NCI-H526 treated with DMSO at 0.1 percent for 48 hours (cell line): Measurements from ENCODE around the gene B9D1.
A peak's percentile ranks its signal among the peaks of the same experiment; 100 is the strongest.
"Not testable (repeated sequence)": the region's sequence is repeated elsewhere in the genome, so short reads cannot be mapped to it uniquely, and the experiment has no call there.

Experiments used
- DNase-seq: peaks from one replicate; lab custom pipeline; 2025; lab: John Stamatoyannopoulos, UW

The B9D1 gene

GRCh38 chr17:19359151-19359550, 3.4 kb downstream of the B9D1 start:
- no peak for DNase-seq

GRCh38 chr17:19357761-19358160, 4.8 kb downstream of the B9D1 start:
- DNase-seq: no peak

GRCh38 chr17:19357351-19357750, 5.2 kb downstream of the B9D1 start:
- DNase-seq: no peak

- no peak for DNase-seq
Measured at GRCh38 chr17:19354748-19355147, 7.8 kb downstream of the B9D1 start.

- DNase-seq: not testable (repeated sequence)
Measured at GRCh38 chr17:19353401-19353800, 9.1 kb downstream of the B9D1 start.

- DNase-seq: no peak
Measured at GRCh38 chr17:19348806-19349205, 13.7 kb downstream of the B9D1 start.

GRCh38 chr17:19348081-19348650, 14.4 kb downstream of the B9D1 start:
- DNase-seq: no peak

GRCh38 chr17:19347323-19348080, 15.0 kb downstream of the B9D1 start:
- no peak for DNase-seq

- peak; percentile 36 for DNase-seq
Measured at GRCh38 chr17:19346351-19347255, 15.9 kb downstream of the B9D1 start.

- no peak for DNase-seq
Measured at GRCh38 chr17:19345486-19346350, 16.8 kb downstream of the B9D1 start.

GRCh38 chr17:19345067-19345460, 17.5 kb downstream of the B9D1 start:
- no peak for DNase-seq

- DNase-seq: no peak
Measured at GRCh38 chr17:19344311-19345066, 18.0 kb downstream of the B9D1 start.

GRCh38 chr17:19343671-19344151, 18.8 kb downstream of the B9D1 start:
- no peak for DNase-seq

- no peak for DNase-seq
Measured at GRCh38 chr17:19343256-19343630, 19.3 kb downstream of the B9D1 start.

- DNase-seq: no peak
Measured at GRCh38 chr17:19342611-19343255, 19.8 kb downstream of the B9D1 start.

- no peak for DNase-seq
Measured at GRCh38 chr17:19341641-19342610, 20.6 kb downstream of the B9D1 start.

- DNase-seq: no peak
Measured at GRCh38 chr17:19341211-19341631, 21.3 kb downstream of the B9D1 start.

- DNase-seq: peak; percentile 47
Measured at GRCh38 chr17:19339341-19339815, 23.1 kb downstream of the B9D1 start.
